ENCODE data around the gene KCNK7. TPM values are rescaled to one million over a fixed set of nuclear protein-coding genes. Genes with fewer than 3 reads are reported as not detected.

The KCNK7 gene
- total RNA-seq, 1 donor from 2014 or later = not detected

DNA sequence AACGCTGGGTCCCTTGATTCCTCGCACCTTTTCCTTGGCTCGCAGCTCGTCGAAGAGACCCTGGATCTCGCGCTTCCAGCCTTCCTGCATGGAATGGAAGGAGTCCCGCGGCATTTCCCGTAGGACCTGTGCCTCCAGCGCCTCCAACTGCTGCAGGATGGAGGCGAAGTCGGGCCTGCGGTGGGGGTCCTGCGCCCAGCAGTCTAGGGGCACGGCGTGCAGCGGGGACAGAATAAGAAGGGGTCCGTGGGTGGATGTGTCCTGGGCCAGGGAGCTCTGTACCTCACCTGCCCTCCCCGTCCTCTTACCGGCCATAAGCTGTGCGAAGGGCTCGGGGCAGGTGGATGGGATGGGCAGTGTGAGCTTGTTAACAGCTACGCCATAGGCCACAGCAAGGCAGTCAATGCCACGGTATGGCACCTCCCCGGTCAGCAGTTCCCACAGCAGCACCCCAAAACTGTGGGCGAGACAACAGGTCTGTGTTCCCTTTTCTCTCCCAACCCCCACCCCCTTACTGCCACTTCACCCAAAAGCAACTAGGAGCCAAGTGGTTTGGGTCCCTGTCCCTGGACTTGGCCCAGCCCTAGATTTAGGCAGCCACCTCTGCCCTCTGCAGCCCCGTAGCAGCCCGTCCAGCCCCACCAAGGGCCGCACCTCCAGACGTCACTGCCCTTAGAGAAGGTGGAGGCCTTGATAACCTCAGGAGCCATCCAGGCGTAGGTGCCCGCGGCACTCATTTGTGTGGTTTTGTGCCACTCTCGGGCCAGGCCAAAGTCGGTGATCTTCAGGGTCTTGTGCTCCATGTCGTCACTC, 12.2 kb upstream of the KCNK7 start:
- DNase-seq (ENCODE audit: low spot score in 2 of 2) = no peak
- Histone ChIP-seq H3K36me3 (peaks cover 37 to 46% of the 10 kb centered on the region in 2 donors), H3K27ac (peak overlapping the region in 1 of 2 donors; percentile 39), H3K4me1 (peaks cover 5 to 34% of the 10 kb centered on the region in 2 donors), H3K27me3 (no peaks in the 10 kb centered on the region), H3K4me3 (peak overlapping the region; percentile 40 to 43), H3K9me3 (no peaks in the 10 kb centered on the region)
- intact Hi-C loops (cut with DNase I) = loop anchor here (2.0 kb wide), 1 partner anchor 31 kb away; the partner anchor contains the start of gene EHBP1L1
- TF ChIP-seq, protein P1, sequence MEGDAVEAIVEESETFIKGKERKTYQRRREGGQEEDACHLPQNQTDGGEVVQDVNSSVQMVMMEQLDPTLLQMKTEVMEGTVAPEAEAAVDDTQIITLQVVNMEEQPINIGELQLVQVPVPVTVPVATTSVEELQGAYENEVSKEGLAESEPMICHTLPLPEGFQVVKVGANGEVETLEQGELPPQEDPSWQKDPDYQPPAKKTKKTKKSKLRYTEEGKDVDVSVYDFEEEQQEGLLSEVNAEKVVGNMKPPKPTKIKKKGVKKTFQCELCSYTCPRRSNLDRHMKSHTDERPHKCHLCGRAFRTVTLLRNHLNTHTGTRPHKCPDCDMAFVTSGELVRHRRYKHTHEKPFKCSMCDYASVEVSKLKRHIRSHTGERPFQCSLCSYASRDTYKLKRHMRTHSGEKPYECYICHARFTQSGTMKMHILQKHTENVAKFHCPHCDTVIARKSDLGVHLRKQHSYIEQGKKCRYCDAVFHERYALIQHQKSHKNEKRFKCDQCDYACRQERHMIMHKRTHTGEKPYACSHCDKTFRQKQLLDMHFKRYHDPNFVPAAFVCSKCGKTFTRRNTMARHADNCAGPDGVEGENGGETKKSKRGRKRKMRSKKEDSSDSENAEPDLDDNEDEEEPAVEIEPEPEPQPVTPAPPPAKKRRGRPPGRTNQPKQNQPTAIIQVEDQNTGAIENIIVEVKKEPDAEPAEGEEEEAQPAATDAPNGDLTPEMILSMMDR (IDR thresholded peaks at IDR 0.05) = no peak

DNA sequence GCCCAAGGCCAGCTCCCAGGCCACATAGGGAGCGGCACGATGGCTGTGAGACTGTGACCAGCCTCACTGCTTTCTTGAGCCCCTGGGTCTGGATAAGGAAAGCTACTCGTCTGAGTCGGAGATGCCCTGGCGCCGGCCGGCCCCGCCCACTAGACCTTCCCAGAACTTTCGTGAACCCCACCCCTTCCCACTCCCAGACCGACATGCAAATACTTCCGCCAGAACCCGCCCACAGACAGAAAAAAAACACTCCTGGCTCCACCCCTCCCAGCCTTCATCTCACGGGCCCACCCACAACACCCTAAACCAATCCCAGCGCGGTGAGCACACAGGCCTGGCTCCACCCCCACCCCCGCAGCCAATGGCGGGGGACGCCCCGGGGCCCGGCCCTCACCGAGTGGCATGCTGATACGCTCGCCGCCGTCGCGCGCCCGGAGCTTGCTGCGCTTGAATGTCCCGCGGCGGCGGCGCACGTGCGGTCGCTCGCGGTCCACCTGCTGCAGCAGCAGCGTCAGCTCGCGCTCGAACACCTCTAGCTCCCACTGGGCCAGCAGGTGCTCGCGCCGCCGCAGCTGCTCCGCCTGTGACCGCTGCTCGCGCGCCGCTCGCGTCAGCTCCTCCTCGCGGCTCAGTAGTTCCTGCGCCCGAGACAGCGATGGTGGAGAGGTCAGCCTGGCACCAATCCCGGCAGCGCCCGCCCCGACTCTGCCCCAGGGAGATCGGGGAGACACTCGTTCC, 11.4 kb upstream of the KCNK7 start:
- peaks cover 37 to 52% of the 10 kb centered on the region in 2 donors for H3K36me3 ChIP-seq
- TF ChIP-seq, protein P1 (IDR thresholded peaks at IDR 0.05) = no peak
- DNase-seq (ENCODE audit: low spot score in 2 of 2) = peak; percentile 74 to 97
- peak overlapping the region; percentile 40 to 43 for H3K4me3 ChIP-seq
- intact Hi-C loops (cut with DNase I) = loop anchor here (2.0 kb wide), 1 partner anchor 30 kb away; the partner anchor contains the start of gene EHBP1L1
- peak overlapping the region; percentile 73 to 80 for H3K27ac ChIP-seq
- H3K27me3 ChIP-seq = no peaks in the 10 kb centered on the region
- peaks cover 0 to 27% of the 10 kb centered on the region in 2 donors for H3K4me1 ChIP-seq
- H3K9me3 ChIP-seq = no peaks in the 10 kb centered on the region

DNA sequence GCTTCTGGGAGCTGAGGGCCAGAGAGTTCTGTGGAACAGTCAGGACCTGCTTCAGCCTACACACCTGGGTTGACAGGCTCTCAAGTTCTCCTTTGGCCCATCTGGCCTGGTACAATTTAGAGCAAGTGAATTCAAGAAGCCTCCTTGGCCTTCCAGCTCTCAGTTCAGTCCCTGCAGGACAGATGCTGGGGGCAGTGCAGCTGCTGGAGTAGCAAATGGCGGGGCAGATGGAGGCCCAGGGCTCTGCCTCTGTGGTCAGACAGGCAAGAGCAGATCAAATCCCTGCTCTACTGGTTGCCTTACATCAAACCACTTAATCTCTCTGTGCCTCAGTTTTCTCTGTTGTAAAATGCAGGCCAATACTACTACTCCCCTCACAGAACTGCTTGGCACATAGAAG, 8.7 kb upstream of the KCNK7 start:
- TF ChIP-seq, protein P1 (IDR thresholded peaks at IDR 0.05) = no peak
- Histone ChIP-seq H3K4me1 (peaks cover 0 to 15% of the 10 kb centered on the region in 2 donors), H3K27me3 (no peaks in the 10 kb centered on the region), H3K36me3 (peaks cover 44 to 61% of the 10 kb centered on the region in 2 donors), H3K4me3 (no peak overlapping the region), H3K27ac (peak overlapping the region in 1 of 2 donors; percentile 8), H3K9me3 (no peaks in the 10 kb centered on the region)
- intact Hi-C loops (cut with DNase I) = no loop called here
- no peak for DNase-seq (ENCODE audit: low spot score in 2 of 2)

DNA sequence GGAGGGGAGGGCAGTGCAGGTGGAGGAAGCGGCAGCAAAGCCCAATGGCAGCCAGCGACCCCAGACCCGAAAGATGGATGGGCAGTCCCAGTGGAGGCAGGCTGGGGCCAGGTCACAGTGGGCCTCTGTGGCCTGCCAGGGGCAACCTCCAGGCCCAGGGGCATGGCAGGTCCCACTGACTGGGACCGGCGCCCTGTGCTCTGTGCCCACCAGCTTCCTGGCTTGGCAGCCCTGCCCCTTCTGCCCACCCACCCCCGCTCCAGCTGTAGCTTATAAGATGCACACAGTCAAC, 4.3 kb upstream of the KCNK7 start:
- Histone ChIP-seq H3K9me3 (no peaks in the 10 kb centered on the region), H3K4me3 (no peak overlapping the region), H3K27me3 (no peaks in the 10 kb centered on the region), H3K4me1 (no peaks in the 10 kb centered on the region), H3K27ac (no peak overlapping the region), H3K36me3 (peaks cover 43 to 60% of the 10 kb centered on the region in 2 donors)
- DNase-seq (ENCODE audit: low spot score in 2 of 2) = no peak
- TF ChIP-seq, protein P1 (IDR thresholded peaks at IDR 0.05) = no peak
- intact Hi-C loops (cut with DNase I) = no loop called here

DNA sequence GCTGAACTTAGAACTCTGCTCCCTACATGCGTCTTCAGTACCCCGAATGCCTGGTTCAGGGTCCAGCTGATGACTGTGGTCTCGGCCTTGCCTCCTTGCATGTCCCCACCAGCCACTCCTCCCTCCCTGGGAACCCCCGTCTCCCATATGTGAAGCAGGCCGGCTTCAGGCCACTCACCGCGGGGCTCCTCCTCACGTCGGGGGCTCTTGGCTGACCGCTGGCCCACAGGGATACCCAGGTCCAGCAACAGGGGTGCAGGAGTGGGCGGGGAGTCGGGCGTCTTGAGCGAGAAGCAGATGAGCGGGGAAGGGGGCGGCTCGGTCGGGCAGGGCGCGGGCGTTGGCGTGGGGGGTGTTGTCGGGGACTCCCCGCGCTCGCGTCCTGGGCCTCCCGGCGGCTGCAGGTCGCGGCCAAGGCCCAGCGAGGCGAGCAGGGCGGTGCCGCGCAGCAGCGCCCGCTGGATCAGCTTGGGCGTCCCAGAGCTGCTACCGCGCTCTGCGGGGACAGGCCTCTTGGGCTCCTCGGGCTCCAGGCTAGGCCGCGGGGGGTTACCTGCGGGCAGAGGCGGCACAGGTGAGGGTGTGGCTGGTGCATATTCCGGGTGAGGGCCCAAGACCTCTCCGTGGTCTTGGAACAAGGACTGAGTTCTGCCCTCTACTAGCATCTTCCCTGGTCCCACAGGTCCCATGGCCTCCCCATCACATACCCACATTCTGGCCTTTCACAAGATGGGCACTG, 3.8 kb upstream of the KCNK7 start:
- H3K36me3 ChIP-seq = peaks cover 38 to 54% of the 10 kb centered on the region in 2 donors
- no peaks in the 10 kb centered on the region for H3K9me3 ChIP-seq
- TF ChIP-seq, protein P1 (IDR thresholded peaks at IDR 0.05) = no peak
- intact Hi-C loops (cut with DNase I) = no loop called here
- H3K4me1 ChIP-seq = no peaks in the 10 kb centered on the region
- no peak overlapping the region for H3K27ac ChIP-seq
- H3K27me3 ChIP-seq = no peaks in the 10 kb centered on the region
- no peak overlapping the region for H3K4me3 ChIP-seq
- DNase-seq (ENCODE audit: low spot score in 2 of 2) = no peak
